Activated gamma-delta T cell treated with Interleukin-2 at 50 U/mL for 16 hours (primary cell): ENCODE measurements around the gene ITPA.
"Not testable (repeated sequence)": the region's sequence is repeated elsewhere in the genome, so short reads cannot be mapped to it uniquely, and the experiment has no call there.

Source experiments
- DNase-seq: peaks from one replicate; pipeline ENCODE4 v3.0.0-alpha.2; 2020

Gene ITPA

DNA sequence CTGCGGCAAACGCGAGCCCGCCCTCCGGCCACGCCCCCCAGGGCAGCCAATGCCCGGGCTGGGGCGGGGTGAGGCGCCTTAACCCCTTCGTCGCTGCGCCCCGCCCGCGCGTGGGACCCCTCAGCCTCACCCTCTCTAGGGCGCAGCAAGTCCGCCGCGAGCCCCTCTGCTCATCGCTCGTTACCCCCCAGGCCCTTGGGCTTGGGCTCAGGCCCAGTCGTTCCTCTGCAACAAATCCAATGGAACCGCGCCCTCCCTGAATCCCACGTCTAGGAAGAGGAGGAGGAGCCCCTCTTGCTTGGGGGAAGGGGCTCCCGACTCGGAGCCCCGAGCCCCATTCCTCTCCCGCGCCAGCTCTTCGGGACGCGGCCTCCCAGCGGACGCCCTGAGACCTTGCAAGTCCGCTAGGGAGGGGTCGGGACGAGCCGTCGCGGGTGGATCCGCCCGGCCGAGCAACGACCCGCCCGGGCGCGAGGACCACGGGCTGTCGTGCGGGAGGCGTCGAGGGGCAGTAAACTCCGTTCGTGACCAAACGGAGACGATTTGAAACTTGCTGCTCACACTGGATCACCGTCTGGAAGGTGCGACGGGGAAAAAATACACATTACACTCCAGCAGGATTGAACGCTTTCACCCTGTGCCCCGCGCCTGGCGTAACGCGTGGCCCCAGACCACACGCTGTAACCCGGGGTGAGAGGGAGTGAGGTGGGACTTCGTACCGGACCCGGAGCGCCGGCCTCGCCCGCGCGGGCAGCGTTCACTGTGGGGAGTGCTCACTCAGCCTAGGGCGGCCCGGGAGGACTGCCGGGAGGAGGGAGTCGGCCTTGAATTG lies 35.5 kb upstream of the ITPA start:
- DNase-seq, result peak; percentile 89

DNA sequence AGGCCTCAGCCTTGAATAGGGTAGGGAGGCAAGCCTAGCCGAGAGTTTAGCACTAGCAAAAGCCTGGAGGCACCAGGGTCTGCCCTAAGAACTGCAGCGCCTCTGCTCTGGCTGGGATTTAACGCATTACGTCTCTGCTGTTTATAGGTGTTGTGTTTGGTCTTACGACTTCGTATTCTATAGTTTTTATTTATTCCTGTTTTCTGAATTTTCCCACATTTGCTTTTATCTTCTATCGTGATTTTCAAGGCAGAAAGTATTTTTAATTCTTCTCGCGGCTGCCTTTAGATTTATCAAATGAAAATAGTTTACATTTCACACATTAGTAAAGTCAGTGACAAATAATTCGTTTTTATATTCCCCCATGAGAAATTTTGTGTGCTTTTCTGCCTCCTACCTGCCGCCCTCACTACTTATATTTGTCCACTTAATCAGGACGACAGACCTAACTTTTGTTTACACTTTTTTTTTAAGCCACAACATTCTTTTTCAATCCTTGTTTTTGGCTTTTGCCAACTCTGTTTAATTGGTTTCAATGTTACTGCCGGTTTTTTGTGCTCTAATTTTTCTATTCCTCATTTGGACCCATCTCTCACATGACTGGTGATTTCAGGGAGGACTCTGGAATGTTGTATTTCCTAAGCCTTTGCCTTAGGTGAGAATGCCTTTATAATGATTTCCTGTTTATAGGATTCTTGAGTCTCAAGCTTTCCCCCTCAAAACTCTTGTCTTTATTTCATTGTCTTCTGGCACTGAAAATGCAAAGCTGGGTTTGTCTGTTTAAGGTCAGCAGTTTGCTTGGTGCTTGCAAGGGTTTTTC lies 34.6 kb upstream of the ITPA start:
- no peak for DNase-seq

DNA sequence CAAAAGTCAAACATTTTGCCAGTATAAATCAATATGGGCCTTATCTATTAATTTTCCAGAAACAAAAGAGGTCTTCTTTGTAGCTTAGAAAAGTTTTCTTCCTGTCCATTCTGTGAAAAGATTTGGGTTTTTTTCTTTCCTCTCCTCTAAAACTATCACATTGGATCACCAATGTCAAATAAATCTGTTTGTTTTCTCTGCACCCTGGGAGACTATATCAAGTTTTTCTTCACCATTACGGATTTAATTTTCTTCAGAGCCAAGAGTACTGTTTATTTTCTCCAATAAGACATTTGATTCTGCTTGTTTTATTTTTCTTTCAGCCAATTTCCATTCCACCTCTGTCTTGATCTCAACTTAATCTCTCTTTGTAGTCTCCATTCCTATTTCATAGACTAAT lies 34.0 kb upstream of the ITPA start:
- DNase-seq, result no peak

DNA sequence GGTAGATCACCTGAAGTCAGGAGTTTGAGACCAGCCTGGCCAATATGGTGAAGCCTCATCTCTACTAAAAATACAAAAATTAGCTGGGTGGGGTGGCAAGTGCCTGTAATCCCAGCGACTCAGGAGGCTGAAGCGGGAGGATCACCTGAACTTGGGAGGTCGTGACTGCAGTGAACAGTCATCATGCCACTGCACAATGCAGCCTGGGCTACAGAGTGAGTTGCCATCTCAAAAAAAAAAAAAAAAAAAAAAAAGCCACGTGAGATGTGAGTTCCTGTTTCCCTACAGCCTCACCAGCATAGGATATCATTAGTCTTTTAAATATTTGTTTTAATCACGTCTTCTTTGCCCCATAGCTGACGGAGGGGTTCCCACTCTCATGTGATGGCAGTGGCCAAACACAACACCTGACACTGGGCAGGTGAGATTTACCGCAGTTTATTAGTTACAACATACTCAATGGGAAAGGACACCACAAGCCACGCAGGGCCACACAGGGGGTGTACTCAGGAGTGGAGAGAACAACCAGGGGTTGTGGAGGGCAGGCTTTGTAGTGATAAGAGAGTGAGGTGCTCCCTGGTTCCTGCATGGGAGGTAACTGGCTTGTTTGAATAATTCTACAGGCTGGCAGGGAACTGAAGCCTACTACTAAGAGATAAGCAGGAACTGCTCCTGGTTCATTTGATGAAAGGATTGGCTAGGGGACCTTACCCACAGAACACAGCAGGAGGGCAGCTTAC lies 31.4 kb upstream of the ITPA start:
- no peak for DNase-seq

DNA sequence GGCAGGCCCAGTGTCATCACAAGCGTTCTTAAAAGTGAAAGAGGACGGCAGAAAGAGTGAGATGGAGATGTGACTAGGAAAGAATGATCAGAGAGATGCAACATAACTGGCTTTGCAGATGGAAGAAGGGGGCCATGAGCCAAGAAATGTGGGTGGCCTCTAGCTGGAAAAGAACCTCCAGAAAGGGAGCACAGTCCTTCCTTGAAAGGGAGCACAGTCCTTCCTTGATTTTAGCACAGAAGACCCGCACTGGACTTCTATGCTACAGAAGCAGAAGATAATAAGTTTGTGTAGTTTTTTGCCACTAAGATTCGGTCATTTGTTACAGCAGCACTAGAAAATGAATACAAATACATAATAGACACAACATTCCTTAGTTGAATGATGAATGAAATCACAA lies 29.0 kb upstream of the ITPA start:
- no peak for DNase-seq

- no peak for DNase-seq
Measured at GRCh38 chr20:3181270-3181669, 28.0 kb upstream of the ITPA start.

- not testable (repeated sequence) for DNase-seq
Measured at GRCh38 chr20:3182429-3182828, 26.9 kb upstream of the ITPA start.

GRCh38 chr20:3183896-3184612 lies 25.2 kb upstream of the ITPA start:
- no peak for DNase-seq

- DNase-seq, result not testable (repeated sequence)
Measured at GRCh38 chr20:3187861-3188260, 21.4 kb upstream of the ITPA start.

DNA sequence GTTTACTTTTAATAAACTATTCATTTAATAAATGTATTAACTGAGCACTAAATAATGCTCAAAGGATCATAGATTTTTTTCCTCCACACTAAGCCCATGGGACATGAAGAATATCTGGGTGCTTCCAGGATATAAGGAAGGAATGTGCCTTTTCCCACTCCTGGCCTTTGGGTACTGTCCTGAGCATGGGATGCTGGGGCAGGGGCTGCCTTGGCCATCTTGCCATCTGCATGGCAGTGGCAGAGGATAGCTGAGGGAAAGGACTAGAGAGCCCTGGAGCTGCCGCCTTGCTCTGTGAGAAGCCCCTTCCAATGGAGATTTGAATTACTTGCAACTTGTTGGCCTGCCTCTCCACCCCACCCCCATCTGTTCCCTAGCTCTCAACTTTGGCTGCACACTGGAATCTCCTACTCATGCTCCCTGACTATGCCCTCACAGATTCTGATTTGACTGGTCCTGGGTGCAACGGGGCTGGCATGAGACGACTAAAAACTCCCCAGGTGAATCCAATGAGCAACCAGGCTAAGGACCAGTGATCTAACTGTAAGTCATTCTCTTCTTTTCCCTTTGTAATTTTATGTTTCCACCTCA lies 20.4 kb upstream of the ITPA start:
- DNase-seq, result no peak

DNA sequence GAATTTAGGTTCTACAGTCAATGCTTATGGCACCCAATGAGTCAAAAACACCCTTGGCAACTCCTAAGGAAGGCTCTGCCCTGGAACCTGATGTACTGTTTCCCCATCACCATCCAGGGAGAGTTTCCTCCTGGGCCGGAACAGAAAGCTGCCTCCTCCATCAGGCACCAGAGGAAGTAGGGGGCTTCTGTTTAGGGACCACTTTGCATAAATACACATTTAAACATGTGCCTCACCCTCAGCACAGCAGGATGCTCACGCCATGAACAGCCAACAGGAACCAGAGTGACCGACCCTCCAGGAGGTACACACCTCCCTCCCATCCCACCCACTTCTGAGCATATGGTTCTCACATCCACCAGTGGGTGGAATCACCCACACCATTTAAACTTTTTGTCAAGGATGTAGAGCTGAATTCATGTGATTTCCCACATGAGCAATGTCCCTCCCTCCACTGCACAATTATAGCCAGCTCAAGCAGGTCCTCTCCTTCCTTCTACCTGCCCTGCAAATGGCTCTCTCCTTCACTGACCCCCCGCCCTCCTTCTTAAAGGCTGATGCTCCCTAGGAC lies 19.7 kb upstream of the ITPA start:
- DNase-seq, result no peak

DNA sequence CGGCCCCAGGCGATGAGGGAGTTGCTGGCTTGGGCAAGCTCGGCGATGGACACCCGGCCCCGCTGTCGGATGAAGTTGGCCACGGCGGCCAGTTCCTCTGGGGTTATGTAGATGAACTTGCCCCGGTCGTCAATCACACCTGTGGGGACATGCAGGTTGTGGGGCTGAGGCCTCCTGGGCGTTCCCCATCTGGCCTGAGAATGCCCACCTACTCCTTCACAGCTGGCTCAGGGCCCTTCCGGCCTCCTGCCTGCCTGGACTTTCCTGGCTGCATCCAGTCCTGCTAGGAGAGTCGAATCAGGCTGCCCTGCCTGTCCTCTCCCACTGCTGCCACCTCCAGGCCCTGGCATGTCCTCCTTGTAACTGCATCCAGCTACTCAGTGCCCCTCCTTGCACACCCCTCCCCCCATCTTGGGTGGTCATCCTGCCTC lies 18.6 kb upstream of the ITPA start:
- DNase-seq, result no peak

GRCh38 chr20:3192226-3193015 lies 16.9 kb upstream of the ITPA start:
- no peak for DNase-seq

DNA sequence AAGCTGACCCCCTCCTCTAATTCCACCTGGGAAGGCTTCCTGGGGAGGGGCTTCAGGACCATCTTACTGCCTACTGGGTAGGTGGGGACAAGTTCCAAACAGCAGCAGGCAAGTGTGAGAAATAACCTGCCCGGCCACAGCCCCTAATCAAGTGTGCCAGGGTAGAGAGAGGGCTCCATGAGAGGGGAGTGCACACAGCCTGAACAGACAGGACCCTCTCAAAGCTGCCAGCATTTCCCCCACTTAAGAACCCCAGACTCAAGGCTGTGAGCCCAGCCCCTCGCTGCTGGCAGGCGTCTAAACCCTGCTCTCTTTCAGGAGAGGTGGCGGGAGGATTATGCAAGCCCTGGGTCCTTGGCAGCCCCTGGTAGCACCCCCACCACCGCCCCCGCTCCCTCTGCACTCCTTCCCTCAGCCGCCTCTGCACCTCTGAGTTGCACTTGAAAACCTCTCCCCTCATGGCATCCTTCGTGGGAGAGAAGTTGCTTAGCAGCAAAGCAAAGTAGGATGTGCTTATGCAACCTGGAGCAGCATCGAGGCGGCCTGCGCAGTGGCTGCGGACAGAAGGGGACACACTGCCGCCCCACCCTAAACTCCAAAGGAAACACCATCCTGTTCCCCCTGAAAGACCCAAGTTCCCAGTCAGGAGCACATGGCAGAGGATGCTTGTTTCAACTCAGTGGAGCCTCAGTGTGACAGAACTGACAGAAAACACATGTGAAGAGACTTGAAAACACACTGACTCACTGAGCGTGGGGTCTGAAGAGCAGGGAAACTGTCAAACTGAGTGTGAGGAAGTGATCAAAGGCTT lies 15.3 kb upstream of the ITPA start:
- DNase-seq, result no peak

- no peak for DNase-seq
Measured at GRCh38 chr20:3194617-3195280, 14.5 kb upstream of the ITPA start.

DNA sequence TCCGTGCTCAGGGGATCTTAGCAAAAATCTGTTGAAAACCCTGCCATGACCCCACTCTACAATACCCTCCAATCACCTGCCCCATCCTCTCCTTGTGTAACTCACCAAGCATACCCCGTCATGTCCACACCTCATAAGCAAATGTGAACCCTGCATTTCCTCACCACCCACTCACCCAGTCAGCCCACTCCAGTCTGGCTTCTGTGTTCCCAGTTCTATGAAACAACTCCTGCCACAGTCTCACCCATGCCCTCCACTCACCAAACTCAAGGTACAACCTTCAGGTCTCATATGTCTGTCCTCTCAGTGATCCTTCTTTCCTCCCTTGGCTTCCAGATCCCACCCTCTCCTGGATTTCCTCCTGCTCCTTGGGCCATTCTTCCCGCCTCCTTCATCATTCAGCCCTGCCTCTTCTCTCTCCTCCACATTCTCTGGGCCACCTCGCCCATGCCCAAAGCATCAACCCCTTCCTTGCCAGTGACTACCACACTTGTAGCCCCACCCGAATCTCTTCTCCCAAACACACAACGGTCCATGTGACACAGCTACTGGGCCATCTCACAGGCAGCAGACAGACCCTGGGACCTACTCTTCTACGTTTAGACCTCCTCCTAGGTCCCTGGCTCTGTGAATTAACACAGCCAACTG lies 13.6 kb upstream of the ITPA start:
- DNase-seq, result no peak

DNA sequence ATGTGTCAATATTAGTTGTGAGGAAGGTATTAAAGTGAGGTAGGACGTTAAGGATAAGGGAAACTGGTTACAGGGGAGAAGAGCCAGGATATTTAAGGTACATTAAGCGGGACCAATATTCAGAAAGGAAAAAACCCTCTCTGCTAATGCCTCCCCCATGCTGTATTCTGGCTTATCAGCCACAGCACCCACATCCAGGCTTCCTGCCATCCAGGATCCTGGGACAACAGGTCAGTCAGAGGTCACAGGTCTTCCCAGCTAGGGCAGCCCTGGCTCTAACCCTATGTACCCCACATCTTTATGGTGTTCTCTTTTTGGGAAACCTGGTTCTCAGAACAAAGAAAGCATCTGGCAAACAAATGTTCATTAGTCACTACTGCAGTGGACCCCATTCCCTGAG lies 10.1 kb upstream of the ITPA start:
- no peak for DNase-seq

- DNase-seq, result no peak
Measured at GRCh38 chr20:3199976-3200755, 9.1 kb upstream of the ITPA start.
